HCT116 (cell line): ENCODE results near the gene SRP68.

ENCODE experiments used
- CTCF ChIP-seq, 3 experiments: fragments of 200-600 bp in 1 of 3; sonication (generic) in 1 of 3; IDR thresholded peaks in 2 of 3; conservative IDR thresholded peaks in 1 of 3; 2 replicates each; pipeline ENCODE4 v1.5.1; 2012 to 2017; ENCODE audit warnings: low read depth in 2 of 3, low read length in 2 of 3, antibody characterized with exemption in 1 of 3, borderline replicate concordance in 1 of 3, control low read depth in 1 of 3, mild to moderate bottlenecking in 1 of 3, mixed read lengths in 1 of 3, mixed run types in 1 of 3, moderate library complexity in 1 of 3; ENCODE audit not compliant: insufficient read depth in 1 of 3
- EZH2phosphoT487 ChIP-seq: fragments of 200-600 bp; IDR thresholded peaks from 2 replicates; pipeline ENCODE4 v1.6.1; 2018; ENCODE audit warnings: antibody characterized with exemption, borderline replicate concordance

GRCh38 chr17:76004750-76005262 lies 67.5 kb downstream of the SRP68 start:
- TF ChIP-seq CTCF (IDR thresholded peaks at IDR 0.05 in 2 of 3, conservative IDR thresholded peaks at IDR 0.05 in 1 of 3; ENCODE audit: borderline replicate concordance in 1 of 3, insufficient read depth in 1 of 3, low read depth in 2 of 3, low read length in 2 of 3), result no peak
- no peak for TF ChIP-seq EZH2phosphoT487
